HCT116 (cell line): ENCODE results near the gene ELL2. TPM values are rescaled to one million over a fixed set of nuclear protein-coding genes. Genes with fewer than 3 reads are reported as not detected.

Experiments used
- ATAC-seq: fragments of 200-7000 bp; cut with Tn5 transposase; 2 replicates; pipeline ENCODE4 v1.9.1; 2020; ENCODE audit warnings: mild to moderate bottlenecking, moderate library complexity
- BruUV-seq: library from RNA; stranded (reverse); fragments of 400-500 nt; replicated peaks from 2 replicates; lab custom pipeline; 2021; lab: Mats Ljungman, UMichigan
- CTCF ChIA-PET: fragments of 300-600 bp; sonication (Branson Sonifier 250); formaldehyde crosslinking; loops from one replicate; lab custom pipeline; 2021; ENCODE audit warnings: antibody characterized with exemption; lab: Charles Lee
- POLR2A ChIA-PET: fragments of 300-600, 350-600 bp; sonication (Branson Sonifier 250); formaldehyde crosslinking; loops from one replicate; lab custom pipeline; 2021; ENCODE audit warnings: antibody characterized with exemption; lab: Charles Lee
- RAD21 ChIA-PET, 2 experiments: fragments of 300-600 bp; sonication (Branson Sonifier 250); formaldehyde crosslinking; loops; one replicate each; lab custom pipeline; 2023; ENCODE audit warnings: low total read pairs in 2 of 2; ENCODE audit not compliant: uncharacterized antibody in 2 of 2, unreplicated experiment in 2 of 2, low non-redundant PET in 1 of 2; lab: Charles Lee
- DNase-seq: peaks from one replicate; pipeline ENCODE4 v3.0.0-alpha.2; 2010; ENCODE audit warnings: low read depth, low spot score
- H2AFZ ChIP-seq: fragments of 200-600 bp; shearing (Covaris generic), sonication (generic); 2 replicates; pipeline ENCODE4 v1.6.1; 2017; ENCODE audit warnings: low read depth, mixed run types, mixed read lengths, antibody characterized with exemption, low read length; ENCODE audit not compliant: poor library complexity, severe bottlenecking
- H3K27ac ChIP-seq: 2 replicates; pipeline ENCODE4 v1.5.1; 2012; ENCODE audit warnings: low read depth, low read length
- H3K27me3 ChIP-seq: fragments of 200-600 bp; sonication (generic); 2 replicates; pipeline ENCODE4 v1.6.1; 2016; ENCODE audit warnings: mixed run types, low read length, mixed read lengths; ENCODE audit not compliant: insufficient read depth
- H3K36me3 ChIP-seq, 2 experiments: fragments of 200-500 bp in 1 of 2; fragments of 200-600 bp in 1 of 2; sonication (Bioruptor generic) in 1 of 2; sonication (generic) in 1 of 2; 2 replicates each; pipeline versions ENCODE4 v1.5.1 to v1.6.1; 2014 to 2016; ENCODE audit warnings: low read length in 2 of 2, inconsistent platforms in 1 of 2, mixed read lengths in 1 of 2, mixed run types in 1 of 2; ENCODE audit not compliant: insufficient read depth in 2 of 2, control insufficient read depth in 1 of 2
- H3K4me1 ChIP-seq, 2 experiments: fragments of 200-600 bp in 1 of 2; sonication (generic) in 1 of 2; 2 replicates each; pipeline versions ENCODE4 v1.5.1 to v1.6.1; 2012 to 2017; ENCODE audit warnings: low read length in 2 of 2, inconsistent platforms in 1 of 2, mild to moderate bottlenecking in 1 of 2, mixed read lengths in 1 of 2, mixed run types in 1 of 2, moderate library complexity in 1 of 2; ENCODE audit not compliant: insufficient read depth in 2 of 2, control insufficient read depth in 1 of 2
- H3K4me2 ChIP-seq: fragments of 200-600 bp; sonication (generic); 2 replicates; pipeline ENCODE4 v1.6.1; 2017; ENCODE audit warnings: mixed run types, low read length, mixed read lengths
- H3K4me3 ChIP-seq, 2 experiments: fragments of 200-600 bp in 1 of 2; sonication (generic) in 1 of 2; replicated peaks in 1 of 2; 2 replicates each; pipeline ENCODE4 v1.5.1; 2011 to 2016; ENCODE audit warnings: low read length in 2 of 2, control low read depth in 1 of 2, low read depth in 1 of 2, mild to moderate bottlenecking in 1 of 2, mixed read lengths in 1 of 2, mixed run types in 1 of 2
- H3K79me2 ChIP-seq: fragments of 200-600 bp; sonication (generic); 2 replicates; pipeline ENCODE4 v1.6.1; 2017; ENCODE audit warnings: mild to moderate bottlenecking, mixed run types, low read length, moderate library complexity, mixed read lengths; ENCODE audit not compliant: insufficient read depth
- H3K9ac ChIP-seq: fragments of 200-600 bp; sonication (generic); 2 replicates; pipeline ENCODE4 v1.6.1; 2016; ENCODE audit warnings: low read length, mixed read lengths
- H3K9me2 ChIP-seq: fragments of 200-600 bp; sonication (generic), shearing (Covaris generic); 2 replicates; pipeline ENCODE4 v1.6.1; 2017; ENCODE audit warnings: mixed run types, mild to moderate bottlenecking, moderate library complexity; ENCODE audit not compliant: insufficient read depth
- H3K9me3 ChIP-seq, 2 experiments: fragments of 200-500 bp in 1 of 2; fragments of 200-600 bp in 1 of 2; sonication (Bioruptor generic) in 1 of 2; sonication (generic) in 1 of 2; 2 replicates each; pipeline ENCODE4 v1.6.1; 2014 to 2017; ENCODE audit warnings: low read length in 2 of 2, mixed read lengths in 2 of 2, inconsistent platforms in 1 of 2, low read depth in 1 of 2, mild to moderate bottlenecking in 1 of 2, mixed run types in 1 of 2, moderate library complexity in 1 of 2; ENCODE audit not compliant: control insufficient read depth in 1 of 2, insufficient read depth in 1 of 2
- H4K20me1 ChIP-seq: fragments of 200-600 bp; sonication (generic), shearing (Covaris generic); 2 replicates; pipeline ENCODE4 v1.6.1; 2017; ENCODE audit warnings: mixed run types, mild to moderate bottlenecking, moderate library complexity; ENCODE audit not compliant: insufficient read depth
- ATF3 ChIP-seq: IDR thresholded peaks from 2 replicates; pipeline ENCODE4 v1.6.1; 2012
- CEBPB ChIP-seq: IDR thresholded peaks from 2 replicates; pipeline ENCODE4 v1.6.1; 2012; ENCODE audit warnings: low read depth
- CTCF ChIP-seq, 3 experiments: fragments of 200-600 bp in 1 of 3; sonication (generic) in 1 of 3; IDR thresholded peaks in 2 of 3; conservative IDR thresholded peaks in 1 of 3; 2 replicates each; pipeline ENCODE4 v1.5.1; 2012 to 2017; ENCODE audit warnings: low read depth in 2 of 3, low read length in 2 of 3, antibody characterized with exemption in 1 of 3, borderline replicate concordance in 1 of 3, control low read depth in 1 of 3, mild to moderate bottlenecking in 1 of 3, mixed read lengths in 1 of 3, mixed run types in 1 of 3, moderate library complexity in 1 of 3; ENCODE audit not compliant: insufficient read depth in 1 of 3
- FOSL1 ChIP-seq: IDR thresholded peaks from 2 replicates; pipeline ENCODE4 v1.6.1; 2012; ENCODE audit warnings: low read depth
- MAX ChIP-seq: IDR thresholded peaks from 2 replicates; pipeline ENCODE4 v1.6.1; 2012
- POLR2A ChIP-seq: IDR thresholded peaks from 2 replicates; pipeline ENCODE4 v1.7.0; 2011; ENCODE audit warnings: borderline replicate concordance; ENCODE audit not compliant: insufficient read depth, insufficient read length; ENCODE audit errors: extremely low read depth
- SP1 ChIP-seq: IDR thresholded peaks from 2 replicates; pipeline ENCODE4 v1.6.1; 2012; ENCODE audit warnings: low read depth
- SRF ChIP-seq: IDR thresholded peaks from 2 replicates; pipeline ENCODE4 v1.6.1; 2012; ENCODE audit warnings: low read depth
- ZFX ChIP-seq: fragments of 450-650 bp; IDR thresholded peaks from 2 replicates; pipeline ENCODE4 v1.6.1; 2017
- ZNF274 ChIP-seq: fragments of 200-500 bp; sonication (Bioruptor generic); IDR thresholded peaks from 2 replicates; pipeline ENCODE4 v1.6.1; 2014; ENCODE audit warnings: mild to moderate bottlenecking, low read depth, low read length, inconsistent platforms
- intact Hi-C: fragments of 100-400 bp; cut with micrococcal nuclease; formaldehyde crosslinking; loops from 2 replicates; pipeline ENCODE4 v1.10.0; 2022
- total RNA-seq: library from RNA; stranded (reverse); gene quantifications from one replicate; pipeline ENCODE4 v1.2.1, GENCODE V29; 2021; ENCODE audit not compliant: unreplicated experiment

The ELL2 gene
- total RNA-seq, 1 experiment from 2014 or later: 29.8 TPM

- Histone ChIP-seq H3K27ac (no peak overlapping the region), H3K9ac (no peak overlapping the region), H3K4me1 (no peaks in the 10 kb centered on the region), H3K4me3 (no peak overlapping the region), H3K36me3 (no peaks in the 10 kb centered on the region), H4K20me1 (no peaks in the 10 kb centered on the region), H3K79me2 (no peaks in the 10 kb centered on the region)
- ATAC-seq: no peak
- ChIA-PET POLR2A (no interaction called here), CTCF (no interaction called here), RAD21 (no interaction called here)
- TF ChIP-seq MAX (no peak), ATF3 (no peak), CEBPB (no peak), ZFX (no peak), ZNF274 (no peak), POLR2A (no peak), FOSL1 (no peak), SRF (no peak), CTCF (IDR thresholded peaks at IDR 0.05 in 2 of 3, conservative IDR thresholded peaks at IDR 0.05 in 1 of 3; ENCODE audit: borderline replicate concordance in 1 of 3, insufficient read depth in 1 of 3, low read depth in 2 of 3, low read length in 2 of 3) (no peak), SP1 (no peak)
- TF ChIP-seq, all 23 proteins: peak for 0
- H3K9me2 ChIP-seq: no peaks in the 10 kb centered on the region
- no peaks in the 10 kb centered on the region for H3K27me3 ChIP-seq
- no peak for DNase-seq
- H2AFZ ChIP-seq: no peak overlapping the region
- no peak overlapping the region for H3K4me2 ChIP-seq
- intact Hi-C loops: no loop called here
- BruUV-seq: no TSS peak
- no peaks in the 10 kb centered on the region for H3K9me3 ChIP-seq
Measured at GRCh38 chr5:95889076-95889475, 72.6 kb downstream of the ELL2 start.
